Adrenal gland (tissue), 12 donors: ENCODE results near the gene RGS19. TPM values are rescaled to one million over a fixed set of nuclear protein-coding genes. Genes with fewer than 3 reads are reported as not detected.
A peak's percentile ranks its signal among the peaks of the same experiment; 100 is the strongest.

Experiments
- DNase-seq, 7 donors: peaks; one replicate each; pipeline ENCODE4 v3.0.0-alpha.2; 2019 to 2020
- H3K27ac ChIP-seq, 5 donors: fragments of 200-600 bp; sonication (generic) in 4 of 5; 1 replicate in 3 of 5; 2 replicates in 2 of 5; pipeline versions ENCODE4 v1.5.1 to v1.8.0; 2016 to 2020; ENCODE audit warnings: mild to moderate bottlenecking in 1 of 5
- H3K27me3 ChIP-seq: fragments of 200-600 bp; 2 replicates; pipeline ENCODE4 v1.8.0; 2021
- H3K36me3 ChIP-seq, 2 donors: fragments of 200-600 bp; replicated peaks in 1 of 2; 1 replicate in 1 of 2; 2 replicates in 1 of 2; pipeline versions ENCODE4 v1.5.1 to v1.8.0; 2018 to 2022
- H3K4me1 ChIP-seq, 2 donors: fragments of 200-600 bp; replicated peaks in 1 of 2; 1 replicate in 1 of 2; 2 replicates in 1 of 2; pipeline versions ENCODE4 v1.5.1 to v1.8.0; 2018 to 2021
- H3K4me3 ChIP-seq, 4 donors: fragments of 200-600 bp; sonication (generic) in 3 of 4; one replicate each; pipeline ENCODE4 v1.5.1; 2016 to 2018
- H3K9me3 ChIP-seq, 3 donors: fragments of 200-600 bp; sonication (generic) in 1 of 3; replicated peaks in 1 of 3; 1 replicate in 2 of 3; 2 replicates in 1 of 3; pipeline versions ENCODE4 v1.5.1 to v1.8.0; 2016 to 2021
- POLR2A ChIP-seq, 2 donors: fragments of 450-650 bp; IDR thresholded peaks; one replicate each; pipeline ENCODE4 v1.6.1; 2017; ENCODE audit warnings: antibody characterized with exemption in 2 of 2, mild to moderate bottlenecking in 2 of 2, moderate library complexity in 1 of 2
- WGBS, 4 donors: extraction: QIAGEN DNeasy Blood & Tissue Kit in 2 of 4; methylation state at CpG; one replicate each; pipeline versions ENCODE4 v1.1.5 to v1.1.7; 2013 to 2017; 5-methylcytosine and 5-hydroxymethylcytosine counted together
- intact Hi-C, 2 donors: fragments of 100-400 bp; cut with DNase I; formaldehyde crosslinking; loops; one replicate each; pipeline versions ENCODE4 v1.14.1 to v1.15.0; 2022 to 2023
- polyA plus RNA-seq, 3 donors: library from polyadenylated mRNA; stranded (reverse); fragments of 200-250 nt in 2 of 3; fragments of 350-450 nt in 1 of 3; fragmentation: Illumina TruSeq in 1 of 3; extraction: RNeasy Lipid Tissue Mini Kit (QIAGEN cat#74804) in 1 of 3; gene quantifications; one replicate each; pipeline ENCODE4 v1.2.3, GENCODE V29; 2013 to 2014
- total RNA-seq, 9 donors: library from RNA; depleted of rRNA in 4 of 9; stranded (reverse); fragments of >200 nt in 4 of 9; fragments of 120-200 nt in 1 of 9; fragmentation: NEBNext Ultra II Directional in 1 of 9; extraction: Animal tissue kit (Norgen Biotek cat#: 25700) in 1 of 9; gene quantifications; one replicate each; pipeline versions ENCODE4 v1.1.0 to v1.2.4, GENCODE V29; 2013 to 2023
- TF ChIP-seq, protein P1 (sequence below), 6 experiments: fragments of 450-650 bp in 4 of 6; fragments of 200-600 bp in 2 of 6; sonication (generic) in 1 of 6; IDR thresholded peaks; 1 replicate in 5 of 6; 2 replicates in 1 of 6; pipeline versions ENCODE4 v1.5.1 to v1.8.0; 2016 to 2021; ENCODE audit warnings: antibody characterized with exemption in 6 of 6, mild to moderate bottlenecking in 2 of 6, moderate library complexity in 1 of 6
- donor health status: healthy with polysubstance abuse.
- donor health status: Bipolar disorder and iron deficiency.
- donor health status: DM: yes; HTN: yes; CAD: no.
- donor health status: DM: no; HTN: no; CAD: no.
- donor health status: DM: no; HTN: no; CAD: no.
- donor health status: DM: yes; HTN: yes; CAD: no.

The RGS19 gene
- total and polyA plus RNA-seq, 12 donors, result 3.0 to 42.0 (median 15.1) TPM

- Histone ChIP-seq H3K27me3 (peaks cover 11% of the 10 kb centered on the region), H3K4me3 (no peak overlapping the region), H3K4me1 (peaks cover 5 to 9% of the 10 kb centered on the region in 2 donors), H3K9me3 (no peaks in the 10 kb centered on the region), H3K27ac (no peak overlapping the region), H3K36me3 (no peaks in the 10 kb centered on the region)
- intact Hi-C loops, result no loop called here
- WGBS, 4 donors, result 78 to 81% (median 80%) methylated on average over 9 to 12 of the region's 12 CpGs
- DNase-seq, result no peak
- no peak for TF ChIP-seq POLR2A (IDR thresholded peaks at IDR 0.05)
- TF ChIP-seq, protein P1, sequence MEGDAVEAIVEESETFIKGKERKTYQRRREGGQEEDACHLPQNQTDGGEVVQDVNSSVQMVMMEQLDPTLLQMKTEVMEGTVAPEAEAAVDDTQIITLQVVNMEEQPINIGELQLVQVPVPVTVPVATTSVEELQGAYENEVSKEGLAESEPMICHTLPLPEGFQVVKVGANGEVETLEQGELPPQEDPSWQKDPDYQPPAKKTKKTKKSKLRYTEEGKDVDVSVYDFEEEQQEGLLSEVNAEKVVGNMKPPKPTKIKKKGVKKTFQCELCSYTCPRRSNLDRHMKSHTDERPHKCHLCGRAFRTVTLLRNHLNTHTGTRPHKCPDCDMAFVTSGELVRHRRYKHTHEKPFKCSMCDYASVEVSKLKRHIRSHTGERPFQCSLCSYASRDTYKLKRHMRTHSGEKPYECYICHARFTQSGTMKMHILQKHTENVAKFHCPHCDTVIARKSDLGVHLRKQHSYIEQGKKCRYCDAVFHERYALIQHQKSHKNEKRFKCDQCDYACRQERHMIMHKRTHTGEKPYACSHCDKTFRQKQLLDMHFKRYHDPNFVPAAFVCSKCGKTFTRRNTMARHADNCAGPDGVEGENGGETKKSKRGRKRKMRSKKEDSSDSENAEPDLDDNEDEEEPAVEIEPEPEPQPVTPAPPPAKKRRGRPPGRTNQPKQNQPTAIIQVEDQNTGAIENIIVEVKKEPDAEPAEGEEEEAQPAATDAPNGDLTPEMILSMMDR (IDR thresholded peaks at IDR 0.05), result no peak
These were observed 20.8 kb downstream of the RGS19 start for GRCh38 chr20:64058536-64058935.

- H3K9me3 ChIP-seq, result no peaks in the 10 kb centered on the region
- H3K4me3 ChIP-seq, result no peak overlapping the region
- H3K36me3 ChIP-seq, result no peaks in the 10 kb centered on the region
- DNase-seq, result peak; percentile 68 to 87 (median 75)
- peaks cover 14% of the 10 kb centered on the region for H3K27me3 ChIP-seq
- H3K4me1 ChIP-seq, result peaks cover 5 to 7% of the 10 kb centered on the region in 2 donors
- H3K27ac ChIP-seq, result peak overlapping the region in 1 of 5 donors; percentile 72
- intact Hi-C loops, result no loop called here
- TF ChIP-seq, protein P1 (IDR thresholded peaks at IDR 0.05), result peak; percentile 53 to 79 (median 76)
- no peak for TF ChIP-seq POLR2A (IDR thresholded peaks at IDR 0.05)
- 27 to 37% (median 33%) methylated on average over 14 to 33 of the region's 33 CpGs for WGBS, 4 donors
These were observed 21.5 kb downstream of the RGS19 start for GRCh38 chr20:64057628-64058498.

GRCh38 chr20:64056889-64057627, 22.3 kb downstream of the RGS19 start:
- Histone ChIP-seq H3K27me3 (peaks cover 21% of the 10 kb centered on the region), H3K9me3 (no peaks in the 10 kb centered on the region), H3K4me3 (no peak overlapping the region), H3K36me3 (no peaks in the 10 kb centered on the region), H3K27ac (peak overlapping the region in 2 of 5 donors; percentile 38 to 72), H3K4me1 (peaks cover 0 to under 1% of the 10 kb centered on the region in 2 donors)
- TF ChIP-seq, protein P1 (IDR thresholded peaks at IDR 0.05), result no peak
- no peak for TF ChIP-seq POLR2A (IDR thresholded peaks at IDR 0.05)
- intact Hi-C loops, result no loop called here
- WGBS, 4 donors, result 58 to 67% (median 62%) methylated on average over 20 to 39 of the region's 39 CpGs
- no peak for DNase-seq

- Histone ChIP-seq H3K4me3 (no peak overlapping the region), H3K27me3 (peaks cover 22% of the 10 kb centered on the region), H3K27ac (peak overlapping the region in 2 of 5 donors; percentile 38 to 72), H3K4me1 (no peaks in the 10 kb centered on the region), H3K9me3 (no peaks in the 10 kb centered on the region), H3K36me3 (no peaks in the 10 kb centered on the region)
- DNase-seq, result peak in 3 of 7 donors; percentile 46 to 73 (median 50)
- WGBS, 4 donors, result 29 to 34% (median 31%) methylated on average over 6 to 7 of the region's 7 CpGs
- TF ChIP-seq, protein P1 (IDR thresholded peaks at IDR 0.05), result no peak
- no peak for TF ChIP-seq POLR2A (IDR thresholded peaks at IDR 0.05)
- intact Hi-C loops, result no loop called here
These were observed 22.8 kb downstream of the RGS19 start for GRCh38 chr20:64056639-64056888.
